ENCODE measurements around the gene UQCC5.

- TF ChIP-seq POLR2A (IDR thresholded peaks at IDR 0.05) (no peak), CTCF (IDR thresholded peaks at IDR 0.05) (no peak)
These were observed 1.9 kb upstream of the UQCC5 start for GRCh38 chr3:52534281-52535183.

Data from Peyer's patch (tissue), 4 donors.